Right renal cortex interstitium (tissue), 3 donors: ENCODE measurements around the gene MAPK6. TPM values are rescaled to one million over a fixed set of nuclear protein-coding genes. Genes with fewer than 3 reads are reported as not detected.

Experiments used
- polyA plus RNA-seq, 3 donors: library from polyadenylated mRNA; unstranded; fragments of 120-200 nt; gene quantifications; one replicate each; pipeline ENCODE4 v1.2.1, GENCODE V29; 2013; ENCODE audit not compliant: insufficient read length in 3 of 3

The MAPK6 gene
- polyA plus RNA-seq, 3 donors = 41.1 to 45.7 (median 42.0) TPM

Other genes starting within 250 kb of the MAPK6 start
- gene TMOD3, start 189.6 kb upstream of the MAPK6 start, polyA plus RNA-seq = 10 to 100 TPM; 53.4 to 56.1 (median 54.1) TPM
- gene LEO1, start 47.4 kb upstream of the MAPK6 start, polyA plus RNA-seq = 10 to 100 TPM; 39.7 to 42.9 (median 40.9) TPM
- gene BCL2L10, start 93.6 kb downstream of the MAPK6 start, polyA plus RNA-seq = 1 to 10 TPM in 1 of 3 donors, under 1 TPM in 2; 0.83 to 1.1 (median 0.96) TPM
- gene GNB5, start 172.2 kb downstream of the MAPK6 start, polyA plus RNA-seq = 10 to 100 TPM; 15.6 to 17.1 (median 15.8) TPM